GM12874 (cell line): Measurements from ENCODE around the gene ZNF620.

Source experiments
- TF ChIP-seq, protein P1 (sequence below): IDR thresholded peaks from 2 replicates; pipeline ENCODE4 v1.5.1; 2011; ENCODE audit warnings: low read depth, mild to moderate bottlenecking, control low read depth, low read length, moderate library complexity; ENCODE audit not compliant: insufficient read depth

The ZNF620 gene

DNA sequence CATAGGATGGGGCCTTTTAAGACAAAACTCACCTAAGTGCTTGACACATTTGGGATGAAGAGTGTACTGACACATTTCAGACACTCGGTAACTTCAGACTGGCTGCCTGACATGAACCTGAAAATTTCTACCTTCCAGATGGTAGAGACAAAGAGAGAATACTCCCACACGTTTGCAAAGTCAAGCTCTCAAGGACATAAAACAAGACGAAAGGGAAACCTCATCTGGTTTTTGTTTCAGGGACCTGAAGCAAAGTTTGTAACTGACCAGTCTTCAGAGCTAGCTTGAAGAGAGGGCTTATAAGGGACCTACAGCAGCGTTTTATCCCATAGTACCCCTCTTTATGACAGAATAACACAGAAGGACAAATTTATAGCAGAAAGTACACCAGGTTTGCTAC, 60.9 kb downstream of the ZNF620 start:
- TF ChIP-seq, protein P1, sequence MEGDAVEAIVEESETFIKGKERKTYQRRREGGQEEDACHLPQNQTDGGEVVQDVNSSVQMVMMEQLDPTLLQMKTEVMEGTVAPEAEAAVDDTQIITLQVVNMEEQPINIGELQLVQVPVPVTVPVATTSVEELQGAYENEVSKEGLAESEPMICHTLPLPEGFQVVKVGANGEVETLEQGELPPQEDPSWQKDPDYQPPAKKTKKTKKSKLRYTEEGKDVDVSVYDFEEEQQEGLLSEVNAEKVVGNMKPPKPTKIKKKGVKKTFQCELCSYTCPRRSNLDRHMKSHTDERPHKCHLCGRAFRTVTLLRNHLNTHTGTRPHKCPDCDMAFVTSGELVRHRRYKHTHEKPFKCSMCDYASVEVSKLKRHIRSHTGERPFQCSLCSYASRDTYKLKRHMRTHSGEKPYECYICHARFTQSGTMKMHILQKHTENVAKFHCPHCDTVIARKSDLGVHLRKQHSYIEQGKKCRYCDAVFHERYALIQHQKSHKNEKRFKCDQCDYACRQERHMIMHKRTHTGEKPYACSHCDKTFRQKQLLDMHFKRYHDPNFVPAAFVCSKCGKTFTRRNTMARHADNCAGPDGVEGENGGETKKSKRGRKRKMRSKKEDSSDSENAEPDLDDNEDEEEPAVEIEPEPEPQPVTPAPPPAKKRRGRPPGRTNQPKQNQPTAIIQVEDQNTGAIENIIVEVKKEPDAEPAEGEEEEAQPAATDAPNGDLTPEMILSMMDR: no peak
